WTC11 (cell line): ENCODE results near the gene STIM2. TPM values are rescaled to one million over a fixed set of nuclear protein-coding genes. Genes with fewer than 3 reads are reported as not detected.

Experiments used
- ATAC-seq: fragments of 200-7000 bp; cut with Tn5 transposase; 2 replicates; pipeline ENCODE4 v1.10.0; 2021; ENCODE audit warnings: mild to moderate bottlenecking, moderate library complexity
- CTCF ChIA-PET: fragments of 300-600 bp; sonication (Branson Sonifier 250); formaldehyde crosslinking; loops from one replicate; lab custom pipeline; 2021; ENCODE audit warnings: antibody characterized with exemption; lab: Charles Lee
- POLR2A ChIA-PET: fragments of 350-600 bp; sonication (Branson Sonifier 250); formaldehyde crosslinking; loops from one replicate; lab custom pipeline; 2021; ENCODE audit warnings: antibody characterized with exemption; lab: Charles Lee
- DNase-seq: peaks from one replicate; pipeline ENCODE4 v3.0.0; 2021; ENCODE audit warnings: low spot score
- H3K27ac Mint-ChIP-seq: 2 replicates; pipeline ENCODE4 v1.8.0; 2021; ENCODE audit warnings: mixed read lengths
- H3K27me3 Mint-ChIP-seq: 2 replicates; pipeline ENCODE4 v1.8.0; 2021; ENCODE audit warnings: low read depth, mild to moderate bottlenecking, moderate library complexity, mixed read lengths
- H3K36me3 Mint-ChIP-seq: 2 replicates; pipeline ENCODE4 v1.8.0; 2021; ENCODE audit warnings: mixed read lengths
- H3K4me1 Mint-ChIP-seq: 2 replicates; pipeline ENCODE4 v1.8.0; 2022; ENCODE audit warnings: mixed read lengths
- H3K4me3 Mint-ChIP-seq: 2 replicates; pipeline ENCODE4 v1.8.0; 2021; ENCODE audit warnings: mild to moderate bottlenecking, moderate library complexity, mixed read lengths
- H3K9me3 Mint-ChIP-seq: 2 replicates; pipeline ENCODE4 v1.8.0; 2021; ENCODE audit warnings: mixed read lengths
- AR ChIP-seq: fragments of 250-450 bp; sonication (Bioruptor Pico); IDR thresholded peaks from 2 replicates; pipeline ENCODE4 v1.9.0; 2021; ENCODE audit warnings: mild to moderate bottlenecking
- ARID4B ChIP-seq: sonication (generic); formaldehyde crosslinking; IDR thresholded peaks from 2 replicates; pipeline ENCODE4 v1.8.0; 2023; ENCODE audit warnings: missing genetic modification reagents, mild to moderate bottlenecking, borderline replicate concordance
- ATF6 ChIP-seq: sonication (generic); formaldehyde crosslinking; IDR thresholded peaks from 2 replicates; pipeline ENCODE4 v1.8.1; 2023; ENCODE audit warnings: mild to moderate bottlenecking, missing genetic modification reagents
- E2F5 ChIP-seq: sonication (generic); formaldehyde crosslinking; IDR thresholded peaks from 2 replicates; pipeline ENCODE4 v1.8.1; 2022; ENCODE audit warnings: mild to moderate bottlenecking, moderate library complexity, missing genetic modification reagents
- ERG ChIP-seq: fragments of 250-450 bp; sonication (Bioruptor Pico); IDR thresholded peaks from 2 replicates; pipeline ENCODE4 v1.8.0; 2021; ENCODE audit warnings: mild to moderate bottlenecking
- HMGA2 ChIP-seq: fragments of 250-450 bp; sonication (Bioruptor Pico); IDR thresholded peaks from 2 replicates; pipeline ENCODE4 v1.4.0; 2021; ENCODE audit warnings: mild to moderate bottlenecking, moderate library complexity
- IRF1 ChIP-seq: sonication (generic); formaldehyde crosslinking; IDR thresholded peaks from 2 replicates; pipeline ENCODE4 v1.8.0; 2023; ENCODE audit warnings: missing genetic modification reagents
- JAZF1 ChIP-seq: fragments of 250-450 bp; sonication (Bioruptor Pico); IDR thresholded peaks from 2 replicates; pipeline ENCODE4 v1.9.0; 2021; ENCODE audit warnings: moderate library complexity, mild to moderate bottlenecking, inconsistent platforms
- MLX ChIP-seq: sonication (generic); formaldehyde crosslinking; IDR thresholded peaks from 2 replicates; pipeline ENCODE4 v1.8.1; 2023; ENCODE audit warnings: mild to moderate bottlenecking, missing genetic modification reagents, moderate library complexity
- NFYB ChIP-seq: sonication (generic); formaldehyde crosslinking; conservative IDR thresholded peaks from 2 replicates; pipeline ENCODE4 v1.8.0; 2022; ENCODE audit warnings: low read depth, missing genetic modification reagents
- PRRX2 ChIP-seq: fragments of 250-450 bp; sonication (Bioruptor Pico); IDR thresholded peaks from 2 replicates; pipeline ENCODE4 v1.8.0; 2021; ENCODE audit warnings: mild to moderate bottlenecking
- USF2 ChIP-seq: sonication (generic); formaldehyde crosslinking; IDR thresholded peaks from 2 replicates; pipeline ENCODE4 v1.8.1; 2023; ENCODE audit warnings: mild to moderate bottlenecking, missing genetic modification reagents, moderate library complexity
- ZNF281 ChIP-seq: sonication (generic); formaldehyde crosslinking; IDR thresholded peaks from 2 replicates; pipeline ENCODE4 v1.8.0; 2023; ENCODE audit warnings: mild to moderate bottlenecking, missing genetic modification reagents
- ZNF425 ChIP-seq: fragments of 250-450 bp; sonication (Bioruptor Pico); conservative IDR thresholded peaks from 2 replicates; pipeline ENCODE4 v1.9.0; 2021; ENCODE audit warnings: mild to moderate bottlenecking
- total RNA-seq: library from RNA; stranded (reverse); gene quantifications from 3 replicates; pipeline ENCODE4 v1.2.3, GENCODE V29; 2021

Gene STIM2
- total RNA-seq, 1 experiment from 2014 or later = 22.4 TPM

GRCh38 chr4:26993539-26993938, 132.9 kb downstream of the STIM2 start:
- H3K27me3 Mint-ChIP-seq = no peaks in the 10 kb centered on the region
- no peak overlapping the region for H3K27ac Mint-ChIP-seq
- peaks cover 11% of the 10 kb centered on the region for H3K9me3 Mint-ChIP-seq
- CTCF ChIA-PET = interaction anchor here (0.6 to 1.6 kb wide), 2 partner anchors 8 to 140 kb away, joined by 3 to 5 read pairs; no protein-coding TSS in a partner anchor
- no peaks in the 10 kb centered on the region; the same call in 1 of the 2 replicates for H3K36me3 Mint-ChIP-seq
- H3K4me1 Mint-ChIP-seq = no peaks in the 10 kb centered on the region
- POLR2A ChIA-PET = no interaction called here
- no peak for TF ChIP-seq JAZF1 (CRISPR knock-in tag)
- H3K4me3 Mint-ChIP-seq = no peak overlapping the region
- no peak for DNase-seq
- ATAC-seq = no peak

- Mint-ChIP-seq H3K36me3 (no peaks in the 10 kb centered on the region; the same call in 1 of the 2 replicates), H3K4me3 (no peak overlapping the region), H3K27ac (no peak overlapping the region), H3K9me3 (peaks cover 11% of the 10 kb centered on the region), H3K27me3 (no peaks in the 10 kb centered on the region), H3K4me1 (no peaks in the 10 kb centered on the region)
- no peak for DNase-seq
- ATAC-seq = no peak
- POLR2A ChIA-PET = no interaction called here
- CTCF ChIA-PET = interaction anchor here (0.6 kb wide), 1 partner anchor 141 kb away, joined by 3 read pairs; no protein-coding TSS in a partner anchor
- TF ChIP-seq ARID4B (no peak), IRF1 (CRISPR knock-in tag) (no peak), NFYB (CRISPR knock-in tag) (no peak), AR (CRISPR knock-in tag) (no peak), HMGA2 (no peak), ERG (CRISPR knock-in tag) (no peak), ZNF281 (CRISPR knock-in tag) (no peak), JAZF1 (CRISPR knock-in tag) (no peak), E2F5 (CRISPR knock-in tag) (no peak), PRRX2 (no peak), ZNF425 (CRISPR knock-in tag) (no peak), ATF6 (CRISPR knock-in tag) (no peak), USF2 (CRISPR knock-in tag) (no peak), MLX (CRISPR knock-in tag) (no peak)
Measured at GRCh38 chr4:26993967-26994366, 133.3 kb downstream of the STIM2 start.
